Right lobe of liver (tissue), 6 donors: ENCODE measurements around the gene KMT2C. TPM values are rescaled to one million over a fixed set of nuclear protein-coding genes. Genes with fewer than 3 reads are reported as not detected.
"Not testable (repeated sequence)": the region's sequence is repeated elsewhere in the genome, so short reads cannot be mapped to it uniquely, and the experiment has no call there.

ENCODE experiments used
- ATAC-seq, 4 donors: fragments of 200-7000 bp; cut with Tn5 transposase; one replicate each; pipeline ENCODE4 v1.9.1; 2020; ENCODE audit warnings: mild to moderate bottlenecking in 4 of 4, moderate library complexity in 4 of 4
- DNase-seq, 3 donors: peaks; one replicate each; pipeline ENCODE4 v3.0.0-alpha.2; 2020
- H3K27ac ChIP-seq, 3 donors: fragments of 200-600 bp; one replicate each; pipeline ENCODE4 v1.8.0; 2022
- H3K27me3 ChIP-seq, 2 donors: fragments of 200-600 bp; one replicate each; pipeline ENCODE4 v1.8.0; 2022
- H3K36me3 ChIP-seq, 4 donors: fragments of 200-600 bp; sonication (generic) in 1 of 4; one replicate each; pipeline versions ENCODE4 v1.5.1 to v1.8.0; 2017 to 2022; ENCODE audit warnings: control low read depth in 1 of 4
- H3K4me1 ChIP-seq, 4 donors: fragments of 200-600 bp; sonication (generic) in 1 of 4; one replicate each; pipeline versions ENCODE4 v1.5.1 to v1.8.0; 2017 to 2022; ENCODE audit warnings: control low read depth in 1 of 4
- H3K4me3 ChIP-seq, 3 donors: fragments of 200-600 bp; one replicate each; pipeline ENCODE4 v1.8.0; 2022
- H3K9me3 ChIP-seq, 4 donors: fragments of 200-600 bp; sonication (generic) in 1 of 4; one replicate each; pipeline versions ENCODE4 v1.5.1 to v1.8.0; 2017 to 2022; ENCODE audit warnings: control low read depth in 1 of 4
- WGBS: methylation state at CpG from one replicate; pipeline ENCODE4 v1.1.6; 2018; ENCODE audit warnings: low coverage, low lambda C conversion rate; ENCODE audit not compliant: insufficient coverage; ENCODE audit errors: missing lambda C conversion rate; 5-methylcytosine and 5-hydroxymethylcytosine counted together
- intact Hi-C, 2 donors: fragments of 100-400 bp; cut with DNase I; formaldehyde crosslinking; loops; one replicate each; pipeline versions ENCODE4 v1.11.2 to v1.14.1; 2022
- total RNA-seq, 6 experiments: library from RNA; depleted of rRNA in 2 of 6; stranded (reverse); fragments of >200 nt in 2 of 6; fragmentation: NEBNext Ultra II Directional in 3 of 6; extraction: Animal tissue kit (Norgen Biotek cat#: 25700) in 3 of 6; gene quantifications; one replicate each; pipeline versions ENCODE4 v1.1.0 to v1.2.4, GENCODE V29; 2016 to 2023
- donor health status: DM: no; HTN: yes; CAD: no.
- donor health status: DM: no; HTN: no; CAD: no.
- donor health status: DM: no; HTN: no; CAD: no.
- donor health status: DM: no; HTN: yes; CAD: no.
- donor health status: DM: no; HTN: yes; CAD: no.

Gene KMT2C
- total RNA-seq, 6 experiments from 2014 or later, result 20.6 to 32.0 (median 29.9) TPM

DNA sequence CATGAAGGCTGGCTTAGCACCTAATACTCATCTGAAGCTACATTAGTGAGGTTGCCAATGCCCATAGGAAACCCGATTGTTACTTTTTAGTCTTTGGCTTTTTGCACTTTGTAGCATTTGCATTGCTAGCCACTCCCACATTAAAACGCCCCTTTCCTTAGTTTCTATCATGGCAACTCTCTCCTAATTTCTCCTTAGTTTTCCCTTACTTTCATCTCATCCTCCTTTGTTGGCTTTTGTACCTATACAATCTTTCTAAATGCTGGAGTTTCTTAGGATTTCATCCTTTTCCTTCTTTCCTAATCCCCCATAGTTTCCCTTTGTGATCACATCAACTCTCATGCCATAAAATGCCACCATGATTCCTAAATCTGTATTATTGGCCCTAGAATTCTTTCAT is 168.9 kb downstream of the KMT2C start:
- H3K27ac ChIP-seq, H3K4me1 ChIP-seq, DNase-seq, ATAC-seq, intact Hi-C loops, H3K4me3 ChIP-seq, H3K9me3 ChIP-seq, H3K27me3 ChIP-seq: not testable (repeated sequence)
- peaks cover 0 to 18% (median 3%) of the 10 kb centered on the region in 4 donors for H3K36me3 ChIP-seq
- 84% methylated on average over 2 of the region's 2 CpGs for WGBS

DNA sequence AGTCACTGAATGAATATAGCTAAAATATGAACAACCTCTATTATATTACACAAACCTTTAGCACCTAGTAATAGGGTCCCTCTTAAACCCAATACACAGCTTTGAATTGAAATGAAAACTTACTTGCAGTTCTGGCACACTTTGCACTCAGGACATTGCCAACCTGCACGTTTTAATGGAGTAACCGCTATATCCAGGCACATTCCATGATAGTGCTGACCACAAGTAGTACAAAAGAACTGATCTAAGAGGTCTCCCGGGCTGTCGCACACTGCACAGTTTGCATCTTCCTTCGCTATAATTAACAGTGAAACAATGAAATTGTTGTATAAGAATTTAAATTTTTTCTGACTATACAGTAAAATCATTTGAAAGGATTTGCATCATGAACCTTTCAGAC is 170.9 kb downstream of the KMT2C start:
- peaks cover 0 to 18% (median 3%) of the 10 kb centered on the region in 4 donors for H3K36me3 ChIP-seq
- H3K4me1 ChIP-seq, intact Hi-C loops, H3K4me3 ChIP-seq, H3K27me3 ChIP-seq, DNase-seq, H3K9me3 ChIP-seq, H3K27ac ChIP-seq: not testable (repeated sequence)
- WGBS, result 54% methylated on average over 5 of the region's 5 CpGs
- peak in 2 of 4 donors; percentile 34 to 47 for ATAC-seq

DNA sequence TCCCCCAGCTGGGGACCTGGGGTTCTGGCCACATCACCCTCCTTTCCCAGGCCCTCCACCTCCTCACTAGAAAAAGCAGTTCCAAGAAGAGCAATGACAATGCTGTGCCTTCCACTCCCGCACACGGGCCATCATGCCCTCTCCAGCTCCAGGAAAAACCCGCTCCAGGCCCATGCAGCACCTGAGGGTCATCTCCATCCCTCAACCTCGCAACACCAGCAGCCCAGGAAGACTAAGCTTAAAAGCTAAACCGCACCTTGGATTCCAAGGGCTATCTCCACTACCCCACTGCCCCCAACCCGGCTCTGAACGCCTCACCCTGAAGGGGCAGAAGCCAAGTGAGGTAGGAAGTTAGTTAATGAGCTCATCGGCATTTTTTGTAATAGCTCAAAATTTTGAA is 173.7 kb downstream of the KMT2C start:
- intact Hi-C loops, H3K9me3 ChIP-seq, H3K4me1 ChIP-seq, H3K27me3 ChIP-seq, H3K27ac ChIP-seq, DNase-seq, H3K4me3 ChIP-seq: not testable (repeated sequence)
- 89% methylated on average over 7 of the region's 8 CpGs for WGBS
- H3K36me3 ChIP-seq, result peaks cover 0 to 18% (median 2%) of the 10 kb centered on the region in 4 donors
- ATAC-seq, result peak in 2 of 4 donors; percentile 28 to 47

DNA sequence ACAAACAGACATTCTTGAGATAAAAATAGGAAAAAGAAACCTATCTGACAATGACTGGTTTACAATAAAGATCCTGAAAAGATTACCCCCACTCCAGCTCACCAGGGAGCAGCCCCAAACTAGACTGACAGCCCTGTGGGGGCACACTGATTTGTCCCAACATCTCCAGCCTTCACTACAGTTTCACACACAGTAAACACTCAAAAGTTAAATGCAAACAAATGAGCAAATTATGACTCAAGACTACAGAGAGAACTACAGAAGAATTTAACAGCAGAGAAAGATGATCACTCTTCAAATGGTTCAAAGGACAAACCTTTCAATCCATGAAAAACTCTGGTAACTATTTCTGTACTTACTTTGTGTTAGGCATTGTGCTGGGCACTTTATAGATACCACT is 176.2 kb downstream of the KMT2C start:
- H3K4me1 ChIP-seq, H3K27ac ChIP-seq, DNase-seq, intact Hi-C loops, H3K9me3 ChIP-seq, H3K27me3 ChIP-seq, H3K4me3 ChIP-seq: not testable (repeated sequence)
- ATAC-seq, result peak in 2 of 4 donors; percentile 23 to 77
- H3K36me3 ChIP-seq, result peaks cover 0 to 12% (median 2%) of the 10 kb centered on the region in 4 donors

DNA sequence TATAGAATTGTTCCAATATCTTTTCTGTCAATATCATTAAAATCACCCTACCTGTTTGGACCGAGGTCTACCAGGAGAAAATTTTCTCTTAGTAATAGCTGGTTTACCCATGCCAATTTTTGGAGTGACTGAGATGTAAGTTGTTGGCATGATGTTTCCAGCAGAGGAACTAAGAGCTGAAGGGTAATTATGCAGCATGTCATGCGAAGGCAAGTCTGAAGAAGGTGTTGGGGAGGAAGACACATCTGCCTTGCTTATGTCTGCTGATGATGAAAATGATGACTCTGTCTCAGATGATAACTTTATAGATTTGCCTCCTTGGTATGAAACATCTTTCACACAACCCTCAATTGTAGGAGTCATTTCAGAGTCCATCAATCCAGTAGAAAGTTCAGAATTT is 188.0 kb downstream of the KMT2C start:
- H3K36me3 ChIP-seq, result peaks cover 0 to 12% (median 1%) of the 10 kb centered on the region in 4 donors
- H3K27ac ChIP-seq, H3K9me3 ChIP-seq, H3K4me3 ChIP-seq, DNase-seq, intact Hi-C loops, H3K27me3 ChIP-seq, H3K4me1 ChIP-seq: not testable (repeated sequence)
- WGBS, result 58% methylated on average over 1 of the region's 2 CpGs
- peak in 1 of 4 donors; percentile 25 for ATAC-seq

DNA sequence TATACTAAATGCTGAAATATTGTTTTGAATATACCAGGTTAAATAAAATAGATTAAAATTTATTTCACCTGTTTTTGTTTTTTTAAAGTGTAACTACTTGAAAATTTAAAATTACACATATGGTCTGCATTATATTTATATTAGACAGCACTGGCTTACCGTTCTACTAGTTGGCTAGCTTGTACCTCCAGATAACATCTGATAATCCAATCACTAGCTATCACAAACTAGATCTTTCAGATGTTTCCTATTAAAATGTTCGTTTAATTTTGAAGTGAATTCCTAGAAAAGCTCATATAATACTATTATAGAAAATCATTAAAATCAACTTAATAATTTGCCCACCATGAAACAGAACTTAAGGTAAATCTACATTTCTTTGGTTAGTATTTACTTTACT is 190.4 kb downstream of the KMT2C start:
- DNase-seq, intact Hi-C loops, H3K27me3 ChIP-seq, ATAC-seq, H3K4me1 ChIP-seq, H3K9me3 ChIP-seq, H3K27ac ChIP-seq, H3K4me3 ChIP-seq, H3K36me3 ChIP-seq: not testable (repeated sequence)
- WGBS, result 77% methylated on average over 2 of the region's 2 CpGs

DNA sequence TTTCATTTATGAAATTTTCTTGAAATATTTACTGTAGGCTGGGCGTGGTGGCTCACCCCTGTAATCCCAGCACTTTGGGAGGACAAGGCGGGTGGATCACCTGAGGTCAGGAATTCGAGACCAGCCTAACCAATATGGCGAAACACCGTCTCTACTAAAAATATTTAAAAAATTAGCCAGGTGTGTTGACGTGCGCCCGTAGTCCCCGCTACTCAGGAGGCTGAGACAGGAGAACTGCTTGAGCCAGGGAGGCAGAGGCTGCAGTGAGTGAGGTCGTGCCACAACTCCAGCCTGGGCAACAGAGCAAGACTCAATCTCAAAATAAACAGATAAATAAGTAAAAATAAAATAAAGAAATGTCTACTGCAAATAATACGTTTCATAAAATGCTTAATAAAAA is 192.3 kb downstream of the KMT2C start:
- H3K9me3 ChIP-seq, H3K4me1 ChIP-seq, H3K4me3 ChIP-seq, intact Hi-C loops, DNase-seq, H3K36me3 ChIP-seq, H3K27me3 ChIP-seq, ATAC-seq, H3K27ac ChIP-seq: not testable (repeated sequence)
- 98% methylated on average over 11 of the region's 11 CpGs for WGBS

DNA sequence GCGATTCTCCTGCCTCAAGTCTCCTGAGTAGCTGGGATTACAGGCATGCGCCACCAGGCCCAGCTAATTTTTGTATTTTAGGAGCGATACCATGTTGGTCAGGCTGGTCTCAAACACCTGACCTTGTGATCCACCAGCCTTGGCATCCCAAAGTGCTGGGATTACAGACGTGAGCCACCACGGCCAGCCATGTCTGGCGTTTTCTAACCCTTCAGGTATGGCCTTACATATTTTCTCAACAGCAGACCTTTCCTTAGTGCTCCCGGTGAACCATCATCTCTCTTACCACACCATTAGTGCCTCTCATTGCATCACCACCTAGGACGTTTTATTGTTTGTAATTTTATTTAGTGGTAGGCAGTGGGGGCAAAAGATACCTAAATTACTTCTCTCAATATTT is 194.5 kb downstream of the KMT2C start:
- intact Hi-C loops, DNase-seq, H3K4me3 ChIP-seq, ATAC-seq, H3K4me1 ChIP-seq, H3K27ac ChIP-seq, H3K9me3 ChIP-seq, H3K27me3 ChIP-seq, H3K36me3 ChIP-seq: not testable (repeated sequence)
- WGBS, result 60% methylated on average over 8 of the region's 8 CpGs

DNA sequence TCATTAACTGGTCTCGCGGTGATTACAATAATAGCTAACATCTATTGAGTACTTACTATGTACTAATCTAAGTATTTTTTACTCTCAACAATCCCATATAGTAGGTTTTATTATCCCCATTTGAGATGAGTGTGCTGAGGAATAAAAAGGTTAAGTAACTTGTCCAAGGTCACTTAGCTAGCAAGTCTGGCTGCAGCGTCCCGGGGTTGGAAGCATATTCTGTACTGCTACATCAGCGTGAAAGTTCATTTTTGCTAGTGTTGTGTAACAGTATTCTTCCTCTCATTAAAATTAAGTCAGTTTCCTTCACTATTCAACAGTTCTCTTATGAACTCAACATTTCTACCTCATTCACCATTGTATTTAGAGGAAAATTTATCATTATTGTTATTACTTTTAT is 199.5 kb downstream of the KMT2C start:
- H3K27ac ChIP-seq, DNase-seq, H3K9me3 ChIP-seq, H3K4me3 ChIP-seq, intact Hi-C loops, H3K27me3 ChIP-seq, H3K36me3 ChIP-seq, ATAC-seq: not testable (repeated sequence)
- WGBS, result 90% methylated on average over 5 of the region's 5 CpGs
- H3K4me1 ChIP-seq, result peaks cover 0 to 22% (median 2%) of the 10 kb centered on the region in 4 donors

DNA sequence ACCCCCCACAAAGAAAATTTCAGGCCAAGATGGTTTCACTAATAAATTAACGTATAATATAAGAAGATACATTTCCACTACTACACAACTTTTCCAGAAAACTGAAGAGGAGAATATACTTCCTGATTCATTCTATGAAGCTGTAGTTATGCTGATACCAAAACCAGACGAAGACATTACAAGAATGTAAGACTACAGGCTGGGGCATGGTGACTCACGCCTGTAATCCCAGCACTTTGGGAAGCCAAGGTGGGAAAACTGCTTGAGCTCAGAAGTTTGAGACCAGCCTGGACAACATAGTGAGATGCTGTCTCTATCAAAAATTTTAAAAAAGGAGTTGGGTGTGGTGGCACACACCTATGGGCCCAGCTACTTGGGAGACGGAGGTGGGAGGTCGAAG is 201.4 kb downstream of the KMT2C start:
- H3K4me3 ChIP-seq, H3K27ac ChIP-seq, H3K9me3 ChIP-seq, H3K27me3 ChIP-seq, H3K36me3 ChIP-seq, intact Hi-C loops, DNase-seq, ATAC-seq: not testable (repeated sequence)
- 96% methylated on average over 5 of the region's 5 CpGs for WGBS
- peaks cover 0 to 28% (median 4%) of the 10 kb centered on the region in 4 donors for H3K4me1 ChIP-seq
